Cardiac fibroblast (primary cell): Measurements from ENCODE around the gene SEL1L3.

Source experiments
- DNase-seq, 2 donors: peaks; one replicate each; pipeline versions ENCODE4 v3.0.0 to v3.0.0-alpha.2; 2010; ENCODE audit warnings: low read depth in 2 of 2
- H3K4me3 ChIP-seq, 2 donors: replicated peaks in 1 of 2; 1 replicate in 1 of 2; 2 replicates in 1 of 2; pipeline ENCODE4 v1.5.1; 2011; ENCODE audit warnings: low read depth in 2 of 2, low read length in 2 of 2, mild to moderate bottlenecking in 2 of 2, moderate library complexity in 1 of 2
- TF ChIP-seq, protein P1 (sequence below): IDR thresholded peaks from one replicate; pipeline ENCODE4 v1.5.1; 2011; ENCODE audit warnings: low read depth, mild to moderate bottlenecking, low read length, inconsistent platforms

SEL1L3 gene

DNA sequence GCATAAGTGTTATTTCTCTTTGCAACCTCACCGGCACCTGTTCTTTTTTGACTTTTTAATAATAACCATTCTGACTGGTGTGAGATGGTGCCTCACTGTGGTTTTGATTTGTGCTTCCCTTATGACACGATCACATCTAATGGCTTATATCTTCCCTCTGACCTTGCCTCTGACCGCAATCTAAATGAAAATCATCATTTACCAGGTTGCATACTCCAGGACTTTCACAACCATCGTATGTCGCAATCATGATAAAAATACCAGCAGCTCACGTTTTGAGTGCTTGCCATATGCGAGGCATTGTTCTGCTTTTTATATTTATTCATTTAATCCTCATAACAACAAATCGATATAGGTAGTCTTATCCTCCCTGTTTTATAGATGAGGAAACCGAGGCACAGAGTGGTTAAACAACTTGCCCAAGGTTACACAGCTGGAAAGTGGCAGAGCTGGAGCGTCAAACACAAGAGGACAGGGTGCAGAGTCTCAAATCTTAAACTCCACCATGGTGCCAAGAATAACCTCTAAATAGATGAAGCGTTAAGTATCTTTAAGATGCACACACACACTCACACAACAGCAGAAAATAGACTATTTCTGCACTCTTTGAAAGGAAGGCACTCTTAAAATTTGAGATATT lies 102.2 kb downstream of the SEL1L3 start:
- TF ChIP-seq, protein P1, sequence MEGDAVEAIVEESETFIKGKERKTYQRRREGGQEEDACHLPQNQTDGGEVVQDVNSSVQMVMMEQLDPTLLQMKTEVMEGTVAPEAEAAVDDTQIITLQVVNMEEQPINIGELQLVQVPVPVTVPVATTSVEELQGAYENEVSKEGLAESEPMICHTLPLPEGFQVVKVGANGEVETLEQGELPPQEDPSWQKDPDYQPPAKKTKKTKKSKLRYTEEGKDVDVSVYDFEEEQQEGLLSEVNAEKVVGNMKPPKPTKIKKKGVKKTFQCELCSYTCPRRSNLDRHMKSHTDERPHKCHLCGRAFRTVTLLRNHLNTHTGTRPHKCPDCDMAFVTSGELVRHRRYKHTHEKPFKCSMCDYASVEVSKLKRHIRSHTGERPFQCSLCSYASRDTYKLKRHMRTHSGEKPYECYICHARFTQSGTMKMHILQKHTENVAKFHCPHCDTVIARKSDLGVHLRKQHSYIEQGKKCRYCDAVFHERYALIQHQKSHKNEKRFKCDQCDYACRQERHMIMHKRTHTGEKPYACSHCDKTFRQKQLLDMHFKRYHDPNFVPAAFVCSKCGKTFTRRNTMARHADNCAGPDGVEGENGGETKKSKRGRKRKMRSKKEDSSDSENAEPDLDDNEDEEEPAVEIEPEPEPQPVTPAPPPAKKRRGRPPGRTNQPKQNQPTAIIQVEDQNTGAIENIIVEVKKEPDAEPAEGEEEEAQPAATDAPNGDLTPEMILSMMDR = no peak
- H3K4me3 ChIP-seq = no peak overlapping the region
- DNase-seq = peak; percentile 27 to 41

DNA sequence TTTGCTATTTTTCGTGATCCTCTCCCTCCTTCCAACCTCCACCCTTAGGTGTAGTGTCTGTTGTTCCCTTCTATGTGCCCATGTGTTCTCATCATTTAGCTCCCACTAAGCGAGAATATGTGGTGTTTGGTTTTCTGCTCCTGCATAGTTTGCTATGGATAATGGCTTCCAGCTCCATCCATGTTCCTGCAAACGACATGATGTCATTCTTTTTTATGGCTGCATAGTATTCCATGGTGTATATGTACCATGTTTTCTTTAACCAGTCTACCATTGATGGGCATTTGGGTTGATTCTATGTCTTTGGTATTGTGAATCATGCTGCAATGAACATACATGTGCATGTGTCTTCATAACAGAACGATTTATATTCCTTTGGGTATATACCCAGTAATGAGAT lies 102.7 kb downstream of the SEL1L3 start:
- TF ChIP-seq, protein P1 = no peak
- DNase-seq = no peak
- no peak overlapping the region for H3K4me3 ChIP-seq

DNA sequence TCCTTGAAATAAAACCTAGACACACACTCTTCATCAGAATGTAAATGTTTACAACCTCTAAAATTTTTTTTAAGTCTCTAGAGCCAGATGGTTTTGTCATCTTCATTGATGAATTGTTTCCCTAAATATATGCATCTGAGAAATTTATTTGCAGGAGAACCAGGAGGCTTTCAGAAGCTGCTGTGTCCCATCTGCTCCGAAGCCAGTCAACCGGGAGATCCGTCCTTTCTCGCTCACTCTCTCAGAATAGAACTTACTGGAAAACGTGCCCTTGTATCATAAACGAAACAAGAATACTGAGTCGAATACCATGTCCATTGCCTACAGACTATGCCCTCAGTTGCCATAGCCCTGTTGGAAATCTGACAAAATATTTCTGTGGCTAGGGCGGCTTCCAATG lies 103.7 kb downstream of the SEL1L3 start:
- no peak for DNase-seq
- TF ChIP-seq, protein P1 = no peak
- no peak overlapping the region for H3K4me3 ChIP-seq

DNA sequence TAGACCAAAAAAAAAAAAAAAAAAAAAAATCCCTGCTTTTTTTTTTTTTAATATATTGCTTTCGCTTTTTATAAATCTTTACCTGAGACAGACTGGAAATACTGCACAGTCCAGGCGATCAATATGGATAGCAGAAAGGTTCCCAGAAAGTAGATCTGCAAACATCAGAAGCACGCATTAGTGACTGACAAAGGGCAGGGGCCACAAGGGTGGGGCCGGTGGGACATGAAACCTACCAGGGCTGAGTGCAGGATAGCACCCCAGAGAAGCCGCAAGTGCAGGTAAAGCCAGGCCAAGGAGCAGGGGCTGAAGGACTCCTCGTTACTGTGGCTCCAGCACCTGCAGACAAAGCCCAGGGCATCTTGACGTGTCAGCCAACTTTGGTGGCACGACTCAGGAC lies 105.3 kb downstream of the SEL1L3 start:
- DNase-seq = no peak
- TF ChIP-seq, protein P1 = no peak
- no peak overlapping the region for H3K4me3 ChIP-seq

DNA sequence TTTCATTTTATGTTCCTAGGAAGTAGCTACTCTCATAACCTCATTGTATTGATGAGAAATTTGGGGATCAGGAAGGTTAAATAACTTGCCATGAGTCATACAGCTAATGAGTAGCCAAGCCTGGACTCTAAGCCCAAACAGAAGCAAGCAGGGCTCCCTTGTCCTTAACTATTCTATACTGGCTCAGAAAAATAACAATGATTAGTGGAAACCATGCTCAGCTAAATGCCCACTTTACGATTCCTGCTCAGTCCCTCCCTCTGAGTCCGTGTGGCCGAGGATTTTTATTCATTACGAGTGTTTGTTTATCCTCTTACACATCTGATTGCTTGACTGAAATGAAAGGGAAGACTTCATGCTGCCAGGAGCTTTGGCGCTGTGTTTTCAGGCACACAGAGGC lies 106.3 kb downstream of the SEL1L3 start:
- H3K4me3 ChIP-seq = no peak overlapping the region
- no peak for DNase-seq
- TF ChIP-seq, protein P1 = no peak

DNA sequence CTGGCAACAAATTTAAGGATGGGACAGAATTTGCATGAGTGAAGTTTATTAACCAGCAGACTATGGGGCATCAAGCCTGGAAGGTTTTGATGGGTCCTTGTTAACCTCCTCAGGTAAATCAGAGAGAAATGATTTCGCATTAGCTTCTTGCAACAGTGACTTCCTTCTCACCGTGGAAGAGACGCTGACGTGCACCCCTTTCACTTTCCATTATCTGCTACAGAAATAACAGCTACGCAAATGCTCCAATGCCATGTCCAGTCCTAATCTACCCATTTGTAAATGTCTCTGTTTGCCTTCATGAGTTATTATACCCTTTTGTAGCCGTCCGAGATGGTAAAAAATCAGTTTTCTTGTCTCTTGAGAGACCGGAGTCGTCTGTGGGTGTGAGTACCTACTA lies 106.9 kb downstream of the SEL1L3 start:
- TF ChIP-seq, protein P1 = no peak
- H3K4me3 ChIP-seq = no peak overlapping the region

DNA sequence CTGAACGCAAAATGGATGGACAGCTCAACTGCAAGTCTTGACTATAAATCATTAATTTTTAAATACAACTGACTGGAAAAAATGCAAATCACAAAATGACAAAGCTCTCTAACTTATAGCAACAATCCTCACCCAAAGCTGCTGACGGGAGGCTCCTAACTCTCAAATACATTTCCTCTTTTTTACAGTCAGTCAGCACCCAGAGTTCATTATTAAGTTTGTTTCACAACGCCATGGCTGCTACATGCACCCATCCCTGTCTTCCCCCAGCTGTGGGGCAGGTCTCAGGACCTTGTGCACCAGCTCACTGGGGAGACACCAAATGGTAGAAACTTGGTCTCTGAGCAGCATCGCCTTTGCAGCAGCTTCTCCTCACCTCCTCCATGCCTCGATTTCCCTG lies 109.5 kb downstream of the SEL1L3 start:
- no peak overlapping the region for H3K4me3 ChIP-seq
- DNase-seq = no peak
- TF ChIP-seq, protein P1 = no peak

More for the DNA sequence above, 106.9 kb downstream of the SEL1L3 start:
- no peak for DNase-seq
